ENCODE results near the gene DRICH1.
"Not testable (repeated sequence)": the region's sequence is repeated elsewhere in the genome, so short reads cannot be mapped to it uniquely, and the experiment has no call there.

DRICH1 gene

GRCh38 chr22:23598805-23599518 lies 33.2 kb downstream of the DRICH1 start:
- Histone ChIP-seq H3K36me3 (replicated peaks) (no peaks in the 10 kb centered on the region), H3K4me3 (ENCODE audit: low read depth, low read length) (no peak overlapping the region), H3K27me3 (replicated peaks) (no peaks in the 10 kb centered on the region), H3K27ac (no peak overlapping the region)
- no peak for DNase-seq
- in situ Hi-C loops (cut with HindIII; ENCODE audit: low pct_ligation_motif_present, low sequenced_read_pairs) = no loop called here
- TF ChIP-seq CTCF (IDR thresholded peaks at IDR 0.05; ENCODE audit: low read depth, low read length, missing control alignments) = no peak

- in situ Hi-C loops (cut with HindIII; ENCODE audit: low pct_ligation_motif_present, low sequenced_read_pairs); H3K36me3 ChIP-seq (replicated peaks); H3K27me3 ChIP-seq (replicated peaks); DNase-seq; H3K27ac ChIP-seq; H3K4me3 ChIP-seq (ENCODE audit: low read depth, low read length): not testable (repeated sequence)
Measured at GRCh38 chr22:23597576-23598268, 34.4 kb downstream of the DRICH1 start.

- DNase-seq; H3K36me3 ChIP-seq (replicated peaks); H3K27ac ChIP-seq; in situ Hi-C loops (cut with HindIII; ENCODE audit: low pct_ligation_motif_present, low sequenced_read_pairs); H3K4me3 ChIP-seq (ENCODE audit: low read depth, low read length); H3K27me3 ChIP-seq (replicated peaks): not testable (repeated sequence)
Measured at GRCh38 chr22:23595904-23596303, 36.2 kb downstream of the DRICH1 start.

- H3K36me3 ChIP-seq (replicated peaks) = no peaks in the 10 kb centered on the region
- DNase-seq = no peak
- in situ Hi-C loops (cut with HindIII; ENCODE audit: low pct_ligation_motif_present, low sequenced_read_pairs) = no loop called here
- H3K4me3 ChIP-seq (ENCODE audit: low read depth, low read length) = no peak overlapping the region
- no peaks in the 10 kb centered on the region for H3K27me3 ChIP-seq (replicated peaks)
- H3K27ac ChIP-seq = no peak overlapping the region
- no peak for TF ChIP-seq CTCF (IDR thresholded peaks at IDR 0.05; ENCODE audit: low read depth, low read length, missing control alignments)
Measured at GRCh38 chr22:23591846-23592245, 40.3 kb downstream of the DRICH1 start.

- Histone ChIP-seq H3K27me3 (replicated peaks) (no peaks in the 10 kb centered on the region), H3K27ac (no peak overlapping the region), H3K36me3 (replicated peaks) (no peaks in the 10 kb centered on the region), H3K4me3 (ENCODE audit: low read depth, low read length) (no peak overlapping the region)
- peak; percentile 53 for DNase-seq
- TF ChIP-seq CTCF (IDR thresholded peaks at IDR 0.05; ENCODE audit: low read depth, low read length, missing control alignments) = peak; percentile 98
- in situ Hi-C loops (cut with HindIII; ENCODE audit: low pct_ligation_motif_present, low sequenced_read_pairs) = no loop called here
Measured at GRCh38 chr22:23591201-23591791, 40.8 kb downstream of the DRICH1 start.

GRCh38 chr22:23583836-23584235 lies 48.3 kb downstream of the DRICH1 start:
- Histone ChIP-seq H3K36me3 (replicated peaks) (no peaks in the 10 kb centered on the region), H3K27ac (no peak overlapping the region), H3K4me3 (ENCODE audit: low read depth, low read length) (no peak overlapping the region), H3K27me3 (replicated peaks) (peaks cover 2% of the 10 kb centered on the region)
- no peak for DNase-seq
- TF ChIP-seq CTCF (IDR thresholded peaks at IDR 0.05; ENCODE audit: low read depth, low read length, missing control alignments) = no peak
- in situ Hi-C loops (cut with HindIII; ENCODE audit: low pct_ligation_motif_present, low sequenced_read_pairs) = no loop called here

Data from brain microvascular endothelial cell (primary cell).